Endothelial cell of umbilical vein (primary cell): ENCODE measurements around the gene SMIM44. TPM values are rescaled to one million over a fixed set of nuclear protein-coding genes. Genes with fewer than 3 reads are reported as not detected.

Source experiments
- BruUV-seq: library from RNA; stranded (reverse); fragments of 400-500 nt; replicated peaks from 2 replicates; lab custom pipeline; 2021; lab: Mats Ljungman, UMichigan
- CTCF ChIA-PET: fragments of 300-600, 350-600 bp; sonication (Branson Sonifier 250); formaldehyde crosslinking; loops from one replicate; lab custom pipeline; 2021; ENCODE audit warnings: antibody characterized with exemption, inconsistent platforms; lab: Charles Lee
- POLR2A ChIA-PET: fragments of 300-600, 350-600 bp; sonication (Branson Sonifier 250); formaldehyde crosslinking; loops from one replicate; lab custom pipeline; 2021; ENCODE audit warnings: antibody characterized with exemption, inconsistent platforms; lab: Charles Lee
- DNase-seq: peaks from one replicate; pipeline ENCODE4 v3.0.0-alpha.2; 2011; ENCODE audit warnings: low read depth, low spot score
- FAIRE-seq: peaks from 2 replicates; lab custom pipeline; 2011; peaks lifted over from hg19 to GRCh38; lab: Jason Lieb, UNC
- H2AFZ ChIP-seq: 2 replicates; pipeline ENCODE4 v1.6.0; 2012; ENCODE audit warnings: low read depth, low read length, control low read depth, inconsistent platforms
- H3K27ac ChIP-seq: 2 replicates; pipeline ENCODE4 v1.5.1; 2011; ENCODE audit warnings: low read depth, mild to moderate bottlenecking, control low read depth, low read length, moderate library complexity; ENCODE audit not compliant: insufficient read depth
- H3K27me3 ChIP-seq, 2 experiments: 2 replicates each; pipeline versions ENCODE4 v1.6.0 to v1.6.1; 2011; ENCODE audit warnings: low read length in 2 of 2, mixed read lengths in 1 of 2; ENCODE audit not compliant: control insufficient read depth in 2 of 2, insufficient read depth in 2 of 2
- H3K36me3 ChIP-seq, 2 experiments: 2 replicates in 1 of 2; 3 replicates in 1 of 2; pipeline ENCODE4 v1.5.1; 2011; ENCODE audit warnings: low read length in 2 of 2, mild to moderate bottlenecking in 1 of 2, moderate library complexity in 1 of 2; ENCODE audit not compliant: control insufficient read depth in 2 of 2, insufficient read depth in 2 of 2; ENCODE audit errors: extremely low read depth in 1 of 2
- H3K4me1 ChIP-seq: 3 replicates; pipeline ENCODE4 v1.5.1; 2011; ENCODE audit warnings: mild to moderate bottlenecking, low read length; ENCODE audit not compliant: control insufficient read depth, insufficient read depth; ENCODE audit errors: extremely low read depth
- H3K4me2 ChIP-seq: 2 replicates; pipeline ENCODE4 v1.6.1; 2011; ENCODE audit warnings: low read length, control low read depth, mixed read lengths; ENCODE audit not compliant: insufficient read depth
- H3K4me3 ChIP-seq, 3 experiments: fragments of 200-600 bp in 1 of 3; sonication (generic), shearing (Covaris generic) in 1 of 3; replicated peaks in 1 of 3; 2 replicates each; pipeline ENCODE4 v1.5.1; 2011 to 2016; ENCODE audit warnings: control low read depth in 3 of 3, low read length in 3 of 3, mild to moderate bottlenecking in 2 of 3, inconsistent platforms in 1 of 3, low read depth in 1 of 3, moderate library complexity in 1 of 3; ENCODE audit not compliant: insufficient read depth in 1 of 3
- H3K79me2 ChIP-seq: 2 replicates; pipeline ENCODE4 v1.6.0; 2012; ENCODE audit warnings: low read length, inconsistent platforms; ENCODE audit not compliant: control insufficient read depth, insufficient read depth
- H3K9ac ChIP-seq: replicated peaks from 2 replicates; pipeline ENCODE3; 2011; ENCODE audit warnings: low read length, control low read depth; ENCODE audit not compliant: insufficient read depth; ENCODE audit errors: extremely low read depth
- H3K9me1 ChIP-seq: replicated peaks from 3 replicates; pipeline ENCODE4 v1.6.0; 2011; ENCODE audit warnings: mild to moderate bottlenecking, low read length; ENCODE audit not compliant: control insufficient read depth, insufficient read depth; ENCODE audit errors: extremely low read depth
- H3K9me3 ChIP-seq: replicated peaks from 2 replicates; pipeline ENCODE4 v1.5.1; 2012; ENCODE audit warnings: low read length, inconsistent platforms; ENCODE audit not compliant: control insufficient read depth, insufficient read depth
- H4K20me1 ChIP-seq: replicated peaks from 2 replicates; pipeline ENCODE3; 2011; ENCODE audit warnings: mild to moderate bottlenecking, low read length; ENCODE audit not compliant: control insufficient read depth, insufficient read depth; ENCODE audit errors: extremely low read depth
- CTCF ChIP-seq, 2 donors: IDR thresholded peaks; 1 replicate in 1 of 2; 2 replicates in 1 of 2; pipeline ENCODE4 v1.5.1; 2011; ENCODE audit warnings: low read length in 2 of 2, mild to moderate bottlenecking in 2 of 2, moderate library complexity in 2 of 2, control low read depth in 1 of 2, inconsistent platforms in 1 of 2, low read depth in 1 of 2; ENCODE audit not compliant: insufficient read depth in 1 of 2; ENCODE audit errors: extremely low read depth in 1 of 2
- EZH2 ChIP-seq: IDR thresholded peaks from 2 replicates; pipeline ENCODE4 v1.6.1; 2012; ENCODE audit warnings: borderline replicate concordance, low read depth, mild to moderate bottlenecking, moderate library complexity, low read length, inconsistent platforms; ENCODE audit not compliant: severe bottlenecking
- FOS ChIP-seq: IDR thresholded peaks from 2 replicates; pipeline ENCODE4 v1.6.1; 2011; ENCODE audit warnings: mild to moderate bottlenecking, low read length, moderate library complexity, borderline replicate concordance; ENCODE audit not compliant: insufficient read depth
- GATA2 ChIP-seq: IDR thresholded peaks from 2 replicates; pipeline ENCODE4 v1.7.0; 2011; ENCODE audit warnings: low read depth, mild to moderate bottlenecking, moderate library complexity, mixed read lengths, low read length; ENCODE audit not compliant: insufficient read length, insufficient read depth
- JUN ChIP-seq: IDR thresholded peaks from 2 replicates; pipeline ENCODE4 v1.6.1; 2011; ENCODE audit warnings: borderline replicate concordance, low read depth; ENCODE audit not compliant: insufficient read length, insufficient read depth
- MAX ChIP-seq: IDR thresholded peaks from 2 replicates; pipeline ENCODE4 v1.6.1; 2011; ENCODE audit not compliant: insufficient read depth, insufficient read length
- MYC ChIP-seq: IDR thresholded peaks from one replicate; pipeline ENCODE4 v1.6.1; 2011; ENCODE audit warnings: mild to moderate bottlenecking, low read depth, low read length
- POLR2A ChIP-seq: IDR thresholded peaks from 2 replicates; pipeline ENCODE4 v1.6.1; 2012; ENCODE audit warnings: low read depth, mild to moderate bottlenecking, control low read depth, low read length
- POLR2AphosphoS5 ChIP-seq: IDR thresholded peaks from 2 replicates; pipeline ENCODE4 v1.6.1; 2012; ENCODE audit warnings: low read depth, mild to moderate bottlenecking, control low read depth, low read length, moderate library complexity; ENCODE audit not compliant: insufficient read depth
- dilution Hi-C: fragments of 300-500 bp; cut with MboI; formaldehyde crosslinking; loops from one replicate; pipeline ENCODE4 v1.15.0; 2019; ENCODE audit warnings: low sequenced_read_pairs; ENCODE audit not compliant: extremely low pct_ligation_motif_present
- intact Hi-C: fragments of 100-400 bp; cut with micrococcal nuclease; formaldehyde crosslinking; loops from one replicate; pipeline ENCODE4 v1.10.0; 2022
- polyA plus RNA-seq, 4 experiments: library from polyadenylated mRNA; depleted of rRNA in 3 of 4; stranded (reverse) in 3 of 4; unstranded in 1 of 4; fragments of >200 nt; gene quantifications; 2 replicates each; pipeline versions ENCODE4 v1.2.1 to v1.2.3, GENCODE V29; 2011 to 2012; ENCODE audit warnings: missing spikeins in 1 of 4
- total RNA-seq: library from RNA; stranded (reverse); gene quantifications from 2 replicates; pipeline ENCODE4 v1.2.3, GENCODE V29; 2021

SMIM44 gene
- total and polyA plus RNA-seq, 2 donors (not counting 3 experiments of a cell fraction or from before 2014, with no cell fraction given), result not detected

GRCh38 chr19:3501780-3502179 lies 18.5 kb upstream of the SMIM44 start:
- no TSS peak for BruUV-seq
- intact Hi-C loops (no loop called here), dilution Hi-C loops (no loop called here)
- Histone ChIP-seq H3K9me1 (no peaks in the 10 kb centered on the region), H3K79me2 (peaks cover 34% of the 10 kb centered on the region), H2AFZ (no peak overlapping the region), H3K9me3 (no peaks in the 10 kb centered on the region), H3K36me3 (peaks cover 0 to 1% of the 10 kb centered on the region in 2 experiments), H3K4me3 (no peak overlapping the region), H3K9ac (no peak overlapping the region), H3K4me2 (no peak overlapping the region), H3K4me1 (peaks cover 11% of the 10 kb centered on the region), H3K27me3 (no peaks in the 10 kb centered on the region), H3K27ac (no peak overlapping the region), H4K20me1 (no peaks in the 10 kb centered on the region)
- ChIA-PET POLR2A (no interaction called here), CTCF (interaction anchor here (1.1 kb wide), 1 partner anchor 9 kb away, joined by 3 read pairs; no protein-coding TSS in a partner anchor)
- FAIRE-seq, result no peak
- no peak for DNase-seq
- TF ChIP-seq MYC, result no peak
- TF ChIP-seq FOS, result no peak
- TF ChIP-seq MAX, result no peak
- TF ChIP-seq GATA2, result no peak
- TF ChIP-seq JUN, result no peak
- TF ChIP-seq POLR2AphosphoS5, result no peak
- no peak for TF ChIP-seq EZH2
- no peak for TF ChIP-seq POLR2A
- TF ChIP-seq CTCF (IDR thresholded peaks at IDR 0.05; ENCODE audit: extremely low read depth in 1 of 2, insufficient read depth in 1 of 2, low read depth in 1 of 2, low read length in 2 of 2), result no peak
